KMS-11 (cell line): ENCODE measurements around the gene PCDHB3.
"Not testable (repeated sequence)": the region's sequence is repeated elsewhere in the genome, so short reads cannot be mapped to it uniquely, and the experiment has no call there.

ENCODE experiments used
- H2AFZ ChIP-seq: fragments of 200-600 bp; sonication (generic); 2 replicates; pipeline ENCODE4 v1.6.1; 2016; ENCODE audit warnings: antibody characterized with exemption, mixed run types, low read depth
- H3K27ac ChIP-seq: fragments of 200-600 bp; sonication (generic); 2 replicates; pipeline ENCODE4 v1.6.1; 2016; ENCODE audit warnings: mild to moderate bottlenecking, mixed run types
- H3K27me3 ChIP-seq: fragments of 200-600 bp; sonication (generic); 2 replicates; pipeline ENCODE4 v1.6.1; 2017; ENCODE audit warnings: mild to moderate bottlenecking, low read depth, mixed run types, moderate library complexity; ENCODE audit not compliant: insufficient read depth
- H3K36me3 ChIP-seq: fragments of 200-600 bp; sonication (generic); 2 replicates; pipeline ENCODE4 v1.6.1; 2017; ENCODE audit warnings: mild to moderate bottlenecking, mixed run types; ENCODE audit not compliant: insufficient read depth
- H3K4me1 ChIP-seq: fragments of 200-600 bp; sonication (generic); 2 replicates; pipeline ENCODE4 v1.6.1; 2016; ENCODE audit warnings: mild to moderate bottlenecking, low read depth, mixed run types; ENCODE audit not compliant: poor library complexity, severe bottlenecking
- H3K4me2 ChIP-seq: fragments of 200-600 bp; sonication (generic); 2 replicates; pipeline ENCODE4 v1.7.0; 2016; ENCODE audit warnings: mild to moderate bottlenecking, mixed run types
- H3K4me3 ChIP-seq: fragments of 200-600 bp; sonication (generic); IDR thresholded peaks from 2 replicates; pipeline ENCODE4 v1.6.1; 2017; ENCODE audit warnings: low read depth, low read length, mixed read lengths; ENCODE audit not compliant: insufficient read depth
- H3K79me2 ChIP-seq: fragments of 200-600 bp; sonication (generic); 2 replicates; pipeline ENCODE4 v1.6.1; 2016; ENCODE audit warnings: low read depth, mixed run types; ENCODE audit not compliant: insufficient read depth
- H3K9ac ChIP-seq: fragments of 200-600 bp; sonication (generic); 2 replicates; pipeline ENCODE4 v1.6.1; 2016; ENCODE audit warnings: mild to moderate bottlenecking, mixed run types
- H4K20me1 ChIP-seq: fragments of 200-600 bp; sonication (generic); 2 replicates; pipeline ENCODE4 v1.6.1; 2016; ENCODE audit warnings: mild to moderate bottlenecking, mixed run types; ENCODE audit not compliant: insufficient read depth
- TF ChIP-seq, protein P1 (sequence below): fragments of 200-600 bp; sonication (generic); conservative IDR thresholded peaks from 2 replicates; pipeline ENCODE4 v1.6.1; 2017; ENCODE audit warnings: low read depth, mild to moderate bottlenecking, antibody characterized with exemption, low read length, moderate library complexity, mixed read lengths

PCDHB3 gene

DNA sequence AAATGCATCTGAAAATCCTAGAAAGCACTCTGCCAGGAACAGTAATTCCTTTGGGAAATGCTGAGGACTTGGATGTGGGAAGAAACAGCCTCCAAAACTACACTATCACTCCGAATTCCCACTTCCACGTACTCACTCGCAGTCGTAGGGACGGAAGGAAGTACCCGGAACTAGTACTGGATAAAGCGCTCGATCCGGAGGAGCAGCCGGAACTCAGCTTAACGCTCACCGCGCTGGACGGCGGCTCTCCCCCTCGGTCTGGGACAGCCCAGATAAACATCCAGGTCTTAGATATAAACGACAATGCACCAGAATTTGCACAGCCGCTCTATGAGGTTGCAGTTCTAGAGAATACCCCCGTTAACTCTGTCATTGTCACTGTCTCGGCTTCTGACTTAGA is 786 bp downstream of the PCDHB3 start:
- H3K4me2 ChIP-seq = no peak overlapping the region

GRCh38 chr5:141102070-141102469 is 1.8 kb downstream of the PCDHB3 start:
- H3K36me3 ChIP-seq, H2AFZ ChIP-seq, H3K4me3 ChIP-seq, H3K79me2 ChIP-seq, H3K4me1 ChIP-seq, H3K4me2 ChIP-seq, H3K27me3 ChIP-seq, H3K27ac ChIP-seq, H4K20me1 ChIP-seq, H3K9ac ChIP-seq: not testable (repeated sequence)

More for the DNA sequence above, 786 bp downstream of the PCDHB3 start:
- TF ChIP-seq, protein P1, sequence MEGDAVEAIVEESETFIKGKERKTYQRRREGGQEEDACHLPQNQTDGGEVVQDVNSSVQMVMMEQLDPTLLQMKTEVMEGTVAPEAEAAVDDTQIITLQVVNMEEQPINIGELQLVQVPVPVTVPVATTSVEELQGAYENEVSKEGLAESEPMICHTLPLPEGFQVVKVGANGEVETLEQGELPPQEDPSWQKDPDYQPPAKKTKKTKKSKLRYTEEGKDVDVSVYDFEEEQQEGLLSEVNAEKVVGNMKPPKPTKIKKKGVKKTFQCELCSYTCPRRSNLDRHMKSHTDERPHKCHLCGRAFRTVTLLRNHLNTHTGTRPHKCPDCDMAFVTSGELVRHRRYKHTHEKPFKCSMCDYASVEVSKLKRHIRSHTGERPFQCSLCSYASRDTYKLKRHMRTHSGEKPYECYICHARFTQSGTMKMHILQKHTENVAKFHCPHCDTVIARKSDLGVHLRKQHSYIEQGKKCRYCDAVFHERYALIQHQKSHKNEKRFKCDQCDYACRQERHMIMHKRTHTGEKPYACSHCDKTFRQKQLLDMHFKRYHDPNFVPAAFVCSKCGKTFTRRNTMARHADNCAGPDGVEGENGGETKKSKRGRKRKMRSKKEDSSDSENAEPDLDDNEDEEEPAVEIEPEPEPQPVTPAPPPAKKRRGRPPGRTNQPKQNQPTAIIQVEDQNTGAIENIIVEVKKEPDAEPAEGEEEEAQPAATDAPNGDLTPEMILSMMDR = no peak
- no peaks in the 10 kb centered on the region for H3K4me1 ChIP-seq
- no peaks in the 10 kb centered on the region for H4K20me1 ChIP-seq
- no peaks in the 10 kb centered on the region for H3K27me3 ChIP-seq
- no peak overlapping the region for H3K27ac ChIP-seq
- H2AFZ ChIP-seq = no peak overlapping the region
- no peak overlapping the region for H3K9ac ChIP-seq
- no peaks in the 10 kb centered on the region for H3K36me3 ChIP-seq
- no peak overlapping the region for H3K4me3 ChIP-seq
- H3K79me2 ChIP-seq = no peaks in the 10 kb centered on the region

DNA sequence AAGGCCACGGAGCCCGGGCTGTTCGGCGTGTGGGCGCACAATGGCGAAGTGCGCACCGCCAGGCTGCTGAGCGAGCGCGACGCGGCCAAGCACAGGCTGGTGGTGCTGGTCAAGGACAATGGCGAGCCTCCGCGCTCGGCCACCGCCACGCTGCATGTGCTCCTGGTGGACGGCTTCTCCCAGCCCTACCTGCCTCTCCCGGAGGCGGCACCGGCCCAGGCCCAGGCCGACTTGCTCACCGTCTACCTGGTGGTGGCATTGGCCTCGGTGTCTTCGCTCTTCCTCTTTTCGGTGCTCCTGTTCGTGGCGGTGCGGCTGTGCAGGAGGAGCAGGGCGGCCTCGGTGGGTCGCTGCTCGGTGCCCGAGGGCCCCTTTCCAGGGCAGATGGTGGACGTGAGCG is 2.2 kb downstream of the PCDHB3 start:
- not testable (repeated sequence) for H3K4me3 ChIP-seq, H3K79me2 ChIP-seq, H3K9ac ChIP-seq, H2AFZ ChIP-seq, H3K36me3 ChIP-seq, H3K27ac ChIP-seq, H3K4me1 ChIP-seq, H4K20me1 ChIP-seq, H3K4me2 ChIP-seq, H3K27me3 ChIP-seq

- Histone ChIP-seq H3K27ac (no peak overlapping the region), H4K20me1 (no peaks in the 10 kb centered on the region), H3K4me3 (no peak overlapping the region), H3K4me2 (no peak overlapping the region), H3K9ac (no peak overlapping the region), H2AFZ (no peak overlapping the region), H3K4me1 (no peaks in the 10 kb centered on the region), H3K79me2 (no peaks in the 10 kb centered on the region), H3K36me3 (no peaks in the 10 kb centered on the region), H3K27me3 (no peaks in the 10 kb centered on the region)
- TF ChIP-seq, protein P1 = no peak
Measured at GRCh38 chr5:141105350-141105749, 5.1 kb downstream of the PCDHB3 start.

DNA sequence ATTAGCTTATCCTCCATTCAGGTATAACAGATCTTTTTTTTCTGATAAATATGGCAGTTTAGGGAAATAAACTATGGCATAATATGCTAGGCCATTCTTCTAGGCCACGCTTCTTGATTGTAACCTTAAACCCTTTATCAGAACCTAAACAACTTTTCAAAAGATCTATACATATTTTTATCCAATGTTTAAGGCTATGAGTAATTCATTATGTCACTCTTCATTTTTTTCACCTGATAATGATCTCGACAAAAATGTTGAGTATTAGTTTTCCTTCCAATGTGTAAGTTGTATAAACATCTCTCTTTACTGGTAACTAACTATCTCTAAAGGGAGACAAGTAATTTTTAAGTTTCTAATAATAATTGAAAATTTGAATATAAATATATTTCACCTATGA is 19.0 kb downstream of the PCDHB3 start:
- no peak overlapping the region for H3K4me3 ChIP-seq
- no peaks in the 10 kb centered on the region for H3K4me1 ChIP-seq
- H3K79me2 ChIP-seq = no peaks in the 10 kb centered on the region
- H3K4me2 ChIP-seq = no peak overlapping the region
- no peak overlapping the region for H3K27ac ChIP-seq
- TF ChIP-seq, protein P1 = no peak
- no peaks in the 10 kb centered on the region for H4K20me1 ChIP-seq
- H3K9ac ChIP-seq = no peak overlapping the region
- no peaks in the 10 kb centered on the region for H3K36me3 ChIP-seq
- no peaks in the 10 kb centered on the region for H3K27me3 ChIP-seq
- H2AFZ ChIP-seq = no peak overlapping the region

DNA sequence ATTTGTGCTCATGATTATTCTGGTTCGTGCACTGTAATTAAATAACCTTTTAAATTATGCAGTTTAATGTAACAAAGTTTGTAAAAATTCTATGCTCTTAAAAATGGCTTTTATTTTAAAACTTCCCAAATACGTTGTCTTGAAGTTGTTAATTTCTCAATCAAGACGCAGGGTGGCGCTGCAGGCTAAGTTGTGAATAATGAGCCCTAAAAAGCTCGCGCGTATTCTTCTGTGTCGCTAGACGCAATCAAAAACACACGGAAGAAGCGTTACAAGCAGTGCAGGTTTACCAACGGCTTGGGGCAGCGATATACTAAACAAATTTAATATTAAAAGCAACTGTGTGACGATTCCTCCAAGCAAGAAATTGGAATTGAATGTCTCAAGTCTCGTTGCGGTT is 21.3 kb downstream of the PCDHB3 start, which contains the start of gene PCDHB4:
Gene PCDHB4, plus strand, starts transcription at position 256 of the 400 bp plus-strand sequence. CDS start 181 bp downstream, outside the sequence.
- no peak within 1 kb of the TSS for H3K4me2 ChIP-seq
- no peak within 1 kb of the TSS for H3K27ac ChIP-seq
- H3K4me1 ChIP-seq = no peaks in the 10 kb centered on the region
- H3K9ac ChIP-seq = no peak within 1 kb of the TSS
- no peaks in the 10 kb centered on the region for H3K79me2 ChIP-seq
- no peaks in the 10 kb centered on the region for H3K27me3 ChIP-seq
- H3K4me3 ChIP-seq = no peak within 1 kb of the TSS
- TF ChIP-seq, protein P1 = no peak
- H2AFZ ChIP-seq = no peak within 1 kb of the TSS
- no peaks in the 10 kb centered on the region for H3K36me3 ChIP-seq
- no peaks in the 10 kb centered on the region for H4K20me1 ChIP-seq
